Thymus (tissue), 11 donors: Measurements from ENCODE around the gene KYAT1. TPM values are rescaled to one million over a fixed set of nuclear protein-coding genes. Genes with fewer than 3 reads are reported as not detected.

Source experiments
- DNase-seq, 9 donors: peaks; one replicate each; pipeline ENCODE4 v3.0.0-alpha.2; 2013; ENCODE audit warnings: low spot score in 9 of 9, low read depth in 6 of 9, missing footprints in 1 of 9
- H3K27ac ChIP-seq, 2 donors: one replicate each; pipeline ENCODE4 v1.5.1; 2013; ENCODE audit warnings: control low read depth in 1 of 2, low read depth in 1 of 2, low read length in 1 of 2, mild to moderate bottlenecking in 1 of 2, moderate library complexity in 1 of 2
- H3K27me3 ChIP-seq, 2 donors: one replicate each; pipeline ENCODE4 v1.5.1; 2013; ENCODE audit warnings: low read length in 1 of 2; ENCODE audit not compliant: control insufficient read depth in 2 of 2, insufficient read depth in 1 of 2
- H3K36me3 ChIP-seq, 2 donors: one replicate each; pipeline ENCODE4 v1.5.1; 2013; ENCODE audit warnings: low read length in 1 of 2, mild to moderate bottlenecking in 1 of 2, moderate library complexity in 1 of 2; ENCODE audit not compliant: control insufficient read depth in 2 of 2, insufficient read depth in 2 of 2
- H3K4me1 ChIP-seq, 2 donors: one replicate each; pipeline ENCODE4 v1.5.1; 2013; ENCODE audit warnings: low read length in 2 of 2; ENCODE audit not compliant: control insufficient read depth in 2 of 2, insufficient read depth in 2 of 2
- H3K4me3 ChIP-seq, 2 donors: one replicate each; pipeline ENCODE4 v1.5.1; 2013; ENCODE audit warnings: low read length in 2 of 2, control low read depth in 1 of 2, mild to moderate bottlenecking in 1 of 2
- H3K9me3 ChIP-seq, 2 donors: one replicate each; pipeline ENCODE4 v1.5.1; 2013; ENCODE audit warnings: low read length in 1 of 2, mild to moderate bottlenecking in 1 of 2; ENCODE audit not compliant: control insufficient read depth in 2 of 2, insufficient read depth in 1 of 2
- WGBS: extraction: QIAGEN DNeasy Blood & Tissue Kit; methylation state at CpG from one replicate; pipeline ENCODE4 v1.1.7; 2013; 5-methylcytosine and 5-hydroxymethylcytosine counted together
- polyA plus RNA-seq: library from polyadenylated mRNA; stranded (reverse); fragments of 200-250 nt; gene quantifications from one replicate; pipeline ENCODE4 v1.2.3, GENCODE V29; 2013
- total RNA-seq: library from RNA; stranded (reverse); fragments of 120-200 nt; gene quantifications from one replicate; pipeline ENCODE4 v1.2.4, GENCODE V29; 2013
- donor health status: healthy.

Gene KYAT1
- total and polyA plus RNA-seq, 2 donors: 9.9 to 16.1 TPM

DNA sequence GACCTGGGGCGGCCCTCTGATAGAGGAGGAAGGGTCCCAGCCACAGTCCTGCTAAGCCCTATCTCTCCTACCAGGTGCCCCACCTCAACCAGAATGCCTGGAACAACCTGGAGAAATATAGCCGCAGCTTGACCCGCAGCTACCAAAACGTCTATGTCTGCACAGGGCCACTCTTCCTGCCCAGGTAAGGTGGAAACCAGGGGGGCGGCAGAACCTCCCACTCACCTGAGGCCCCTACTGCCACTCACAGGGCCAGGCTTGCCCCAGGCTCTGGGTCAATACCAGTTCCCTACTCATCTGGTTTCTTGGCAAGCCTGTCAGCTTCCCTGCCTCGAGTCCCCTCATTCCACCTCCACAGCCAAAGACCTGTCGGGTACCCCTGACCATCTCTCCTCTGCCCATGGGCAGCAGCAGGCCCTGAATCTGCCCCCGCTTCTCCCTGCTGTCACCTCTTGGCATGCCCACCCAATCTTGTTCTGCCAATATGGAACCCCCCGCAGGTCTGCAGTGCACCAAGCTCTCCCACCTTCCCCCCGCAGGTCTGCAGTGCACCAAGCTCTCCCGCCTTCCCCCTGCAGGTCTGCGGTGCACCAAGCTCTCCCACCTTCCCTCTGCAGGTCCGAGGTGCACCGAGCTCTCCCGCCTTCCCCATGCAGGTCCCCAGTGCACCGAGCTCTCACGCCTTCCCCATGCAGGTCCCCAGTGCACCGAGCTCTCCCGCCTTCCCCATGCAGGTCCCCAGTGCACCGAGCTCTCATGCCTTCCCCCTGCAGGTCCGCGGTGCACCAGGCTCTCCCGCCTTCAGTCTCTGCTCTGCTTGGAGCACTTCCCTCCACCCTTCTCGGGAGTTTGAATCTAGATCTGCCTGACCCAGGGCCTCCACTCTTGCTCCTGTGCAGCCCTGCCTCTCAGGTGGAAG lies 60.8 kb downstream of the KYAT1 start:
- DNase-seq: no peak
- Histone ChIP-seq H3K9me3 (peaks cover 0 to 6% of the 10 kb centered on the region in 2 donors), H3K4me3 (no peak overlapping the region), H3K27ac (no peak overlapping the region), H3K36me3 (peaks cover 43 to 46% of the 10 kb centered on the region in 2 donors), H3K4me1 (peaks cover 0 to 11% of the 10 kb centered on the region in 2 donors), H3K27me3 (peaks cover 0 to 2% of the 10 kb centered on the region in 2 donors)
- WGBS: 96% methylated on average over 24 of the region's 24 CpGs

DNA sequence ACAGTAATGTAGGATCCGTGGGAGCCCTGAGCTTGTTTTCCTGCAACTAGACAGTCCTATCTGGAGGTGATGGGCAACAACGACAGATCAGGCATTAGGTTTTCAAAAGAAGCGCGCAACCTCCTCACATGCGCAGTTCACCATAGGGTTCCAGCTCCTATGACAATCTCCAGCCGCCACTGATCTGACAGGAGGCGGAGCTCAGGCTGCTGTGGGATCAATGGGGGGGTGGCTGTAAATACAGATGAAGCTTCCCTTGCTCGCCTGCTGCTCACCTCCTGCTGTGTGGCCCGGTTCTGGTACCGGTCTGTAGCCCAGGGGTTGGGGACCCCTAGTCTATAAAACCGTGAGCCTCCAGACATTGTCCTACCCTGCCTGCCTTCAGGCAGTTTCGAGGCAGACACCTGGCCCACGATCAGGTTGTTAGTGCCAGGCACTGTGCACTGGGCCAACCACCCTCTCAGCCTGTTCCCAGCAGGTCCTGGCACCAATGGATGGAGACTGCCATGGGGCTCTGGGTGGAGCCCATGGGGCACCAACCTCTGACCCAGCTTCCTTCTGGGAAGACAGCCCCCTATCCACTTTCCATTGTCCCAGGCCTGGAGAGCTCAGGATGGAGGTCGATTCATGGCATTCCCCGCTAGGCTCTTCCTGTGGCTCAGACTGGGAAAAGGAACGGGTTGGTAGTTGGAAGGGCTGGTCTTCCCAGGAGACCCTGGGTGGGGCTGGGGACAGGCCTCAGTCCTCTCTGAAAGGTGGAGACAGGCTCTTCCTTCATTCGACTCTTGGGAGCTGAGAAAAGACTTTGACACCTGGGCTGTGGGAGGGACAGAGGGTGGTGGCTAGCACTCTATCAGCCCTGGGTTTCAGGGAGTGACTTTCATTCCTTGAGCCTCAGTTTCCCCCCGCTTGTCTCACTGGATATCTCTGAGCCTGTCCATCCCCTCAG lies 61.8 kb downstream of the KYAT1 start:
- Histone ChIP-seq H3K36me3 (peaks cover 34 to 41% of the 10 kb centered on the region in 2 donors), H3K9me3 (peaks cover 0 to 6% of the 10 kb centered on the region in 2 donors), H3K27me3 (peaks cover 0 to 2% of the 10 kb centered on the region in 2 donors), H3K4me3 (no peak overlapping the region), H3K27ac (no peak overlapping the region), H3K4me1 (peaks cover 0 to 11% of the 10 kb centered on the region in 2 donors)
- DNase-seq: no peak
- WGBS: 96% methylated on average over 18 of the region's 18 CpGs

DNA sequence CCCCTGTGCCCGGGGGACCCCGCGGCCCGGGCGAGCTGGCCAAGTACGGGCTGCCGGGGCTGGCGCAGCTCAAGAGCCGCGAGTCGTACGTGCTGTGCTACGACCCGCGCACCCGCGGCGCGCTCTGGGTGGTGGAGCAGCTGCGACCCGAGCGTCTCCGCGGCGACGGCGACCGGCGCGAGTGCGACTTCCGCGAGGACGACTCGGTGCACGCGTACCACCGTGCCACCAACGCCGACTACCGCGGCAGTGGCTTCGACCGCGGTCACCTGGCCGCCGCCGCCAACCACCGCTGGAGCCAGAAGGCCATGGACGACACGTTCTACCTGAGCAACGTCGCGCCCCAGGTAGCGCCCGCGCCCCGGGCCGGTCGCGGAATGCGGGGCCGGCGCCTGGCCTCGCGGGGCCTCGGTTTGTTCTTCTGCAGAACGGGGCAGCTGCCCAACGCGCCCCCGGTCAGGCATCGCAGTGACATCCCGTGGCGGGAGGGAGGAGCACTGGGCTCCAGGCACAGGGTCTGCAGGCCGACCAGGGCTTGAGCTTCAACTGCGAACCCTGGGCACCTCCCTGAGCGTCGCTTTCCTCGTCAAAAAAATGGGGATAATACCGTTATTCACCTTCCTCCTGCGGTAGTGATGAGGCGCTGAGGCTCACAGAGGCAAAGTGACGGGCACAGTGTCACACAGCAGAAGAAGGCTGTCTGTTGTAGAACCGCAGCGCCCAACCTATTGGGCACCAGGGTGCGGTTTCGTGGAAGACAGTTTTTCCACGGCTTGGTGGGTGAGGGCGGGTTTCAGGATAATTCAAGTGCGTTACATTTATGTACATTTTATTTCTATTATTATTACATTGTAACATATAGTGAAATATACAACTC lies 62.7 kb downstream of the KYAT1 start:
- peak in 4 of 9 donors; percentile 12 to 59 (median 52) for DNase-seq
- H3K9me3 ChIP-seq: peaks cover 0 to 6% of the 10 kb centered on the region in 2 donors
- H3K4me1 ChIP-seq: peaks cover 0 to 11% of the 10 kb centered on the region in 2 donors
- H3K27me3 ChIP-seq: peaks cover 0 to 2% of the 10 kb centered on the region in 2 donors
- peak overlapping the region in 1 of 2 donors; percentile 83 for H3K27ac ChIP-seq
- H3K4me3 ChIP-seq: peak overlapping the region; percentile 65 to 68
- H3K36me3 ChIP-seq: peaks cover 25 to 32% of the 10 kb centered on the region in 2 donors
- 13% methylated on average over 90 of the region's 90 CpGs for WGBS

DNA sequence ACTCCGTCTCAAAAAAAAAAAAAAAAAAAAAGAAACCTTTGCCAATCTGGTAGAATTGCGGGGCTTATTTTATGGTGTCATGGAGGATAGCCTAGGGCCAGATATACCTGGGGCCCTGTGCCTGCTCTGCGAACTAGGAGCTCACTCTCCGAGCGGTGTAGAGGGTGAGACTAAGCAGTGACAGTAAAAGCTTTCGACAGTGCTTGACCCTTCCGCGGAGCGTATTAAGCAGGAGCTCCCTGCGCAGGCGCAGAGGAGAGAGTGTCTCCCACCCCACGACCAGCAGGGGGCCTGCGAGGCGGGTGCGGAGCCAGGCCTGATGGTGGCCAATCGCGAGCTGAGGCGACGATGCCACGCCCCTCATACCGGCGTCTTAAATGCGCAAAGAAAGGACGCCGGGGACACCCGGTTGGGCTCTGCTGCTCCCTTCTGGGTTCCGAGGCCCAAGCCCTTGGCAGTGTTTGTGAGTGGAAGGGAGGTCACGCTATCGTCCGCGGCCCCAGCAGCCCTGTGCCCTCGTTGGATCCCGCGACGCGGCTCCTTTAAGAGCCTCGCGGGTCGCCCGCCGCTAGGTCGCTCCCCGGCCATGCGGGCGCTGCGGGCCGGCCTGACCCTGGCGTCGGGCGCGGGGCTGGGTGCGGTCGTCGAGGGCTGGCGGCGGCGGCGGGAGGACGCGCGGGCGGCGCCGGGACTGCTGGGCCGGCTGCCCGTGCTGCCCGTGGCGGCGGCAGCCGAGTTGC lies 63.5 kb downstream of the KYAT1 start, which contains the start of gene ENDOG:
Gene ENDOG, plus strand, starts transcription at position 402 of the 740 bp plus-strand sequence. Its CDS starts 185 bp downstream, at position 587.
- Histone ChIP-seq H3K9me3 (peaks cover 0 to 6% of the 10 kb centered on the region in 2 donors), H3K4me3 (peak within 1 kb of the TSS; percentile 65 to 68), H3K27ac (peak within 1 kb of the TSS; percentile 37 to 83), H3K36me3 (peaks cover 19 to 23% of the 10 kb centered on the region in 2 donors), H3K4me1 (peaks cover 0 to 11% of the 10 kb centered on the region in 2 donors), H3K27me3 (peaks cover 0 to 2% of the 10 kb centered on the region in 2 donors)
- DNase-seq: peak; percentile 86 to 97 (median 95)
- WGBS: under 1% methylated on average over 70 of the region's 70 CpGs

DNA sequence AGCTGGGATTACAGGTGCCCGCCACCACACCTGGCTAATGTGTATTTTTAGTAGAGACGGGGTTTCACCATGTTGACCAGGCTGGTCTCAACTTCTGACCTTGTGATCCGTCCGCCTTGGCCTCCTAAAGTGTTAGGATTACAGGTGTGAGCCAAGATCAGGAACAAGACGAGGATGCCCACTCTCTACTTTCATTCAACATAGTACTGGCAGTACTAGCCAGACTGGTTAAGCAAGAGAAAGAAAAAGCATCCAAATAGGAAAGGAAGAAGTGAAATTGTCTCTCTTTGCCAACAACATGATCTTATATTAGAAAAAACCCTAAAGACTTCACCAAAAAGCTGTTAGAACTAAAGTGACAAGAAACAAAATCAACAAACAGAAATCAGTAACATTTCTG lies 70.9 kb downstream of the KYAT1 start:
- WGBS: over 99% methylated on average over 5 of the region's 5 CpGs
- H3K36me3 ChIP-seq: peaks cover 28 to 29% of the 10 kb centered on the region in 2 donors
- DNase-seq: no peak
- H3K27ac ChIP-seq: no peak overlapping the region
- H3K9me3 ChIP-seq: no peaks in the 10 kb centered on the region
- no peaks in the 10 kb centered on the region for H3K4me1 ChIP-seq
- no peaks in the 10 kb centered on the region for H3K27me3 ChIP-seq
- H3K4me3 ChIP-seq: no peak overlapping the region

DNA sequence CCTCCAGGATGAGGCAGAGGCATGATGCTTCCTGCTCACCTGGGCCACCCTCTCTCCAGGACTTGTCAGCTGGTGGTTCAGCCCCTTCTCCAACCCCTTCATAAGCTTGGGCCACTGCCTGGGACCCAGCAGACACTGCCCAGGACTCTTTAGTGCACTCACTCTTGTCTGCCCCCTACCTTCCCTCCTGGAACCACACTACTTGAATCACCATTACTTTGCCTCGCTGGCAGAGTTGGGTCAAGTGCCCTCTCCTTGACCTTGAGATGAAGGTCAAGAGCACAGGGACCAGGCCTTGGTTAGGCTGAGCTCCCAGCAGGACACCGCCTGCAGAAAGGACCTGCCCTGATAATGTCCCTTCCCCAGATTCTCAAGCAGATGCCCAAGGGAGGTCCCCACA lies 71.9 kb downstream of the KYAT1 start:
- Histone ChIP-seq H3K9me3 (no peaks in the 10 kb centered on the region), H3K27me3 (no peaks in the 10 kb centered on the region), H3K4me3 (no peak overlapping the region), H3K27ac (no peak overlapping the region), H3K36me3 (peaks cover 36 to 39% of the 10 kb centered on the region in 2 donors), H3K4me1 (no peaks in the 10 kb centered on the region)
- DNase-seq: no peak
- 93% methylated on average over 2 of the region's 2 CpGs for WGBS

DNA sequence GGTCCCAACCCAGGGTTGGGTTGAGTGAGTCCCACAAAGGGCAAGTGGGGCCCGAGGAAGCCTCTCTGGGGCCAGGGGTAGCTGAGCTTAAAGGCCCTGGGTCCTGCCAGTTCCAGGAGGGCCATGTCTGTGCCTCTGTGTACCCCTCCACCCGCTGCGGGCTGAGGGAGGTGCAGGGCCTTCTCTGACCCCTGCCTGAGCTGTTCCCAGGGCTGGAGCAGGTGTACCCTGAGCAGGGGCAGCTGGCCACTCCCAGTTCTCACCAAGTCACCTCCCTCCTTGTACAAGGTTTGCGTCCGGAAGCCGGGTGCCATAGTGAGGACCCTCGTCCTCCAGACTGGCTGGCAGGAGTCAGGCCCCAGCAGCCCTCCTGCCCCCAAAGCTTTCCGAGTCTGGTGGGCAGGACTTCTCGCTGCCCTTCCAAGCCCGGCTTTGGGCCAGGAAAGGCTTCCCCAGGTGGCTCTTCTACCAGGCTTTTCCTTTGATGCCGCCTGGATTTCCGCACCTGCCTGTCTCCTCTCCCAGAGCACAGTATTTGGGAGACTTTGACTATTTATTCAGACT lies 72.6 kb downstream of the KYAT1 start:
- DNase-seq: no peak
- WGBS: 99% methylated on average over 12 of the region's 12 CpGs
- Histone ChIP-seq H3K4me1 (no peaks in the 10 kb centered on the region), H3K27me3 (no peaks in the 10 kb centered on the region), H3K27ac (no peak overlapping the region), H3K36me3 (peaks cover 39 to 43% of the 10 kb centered on the region in 2 donors), H3K9me3 (no peaks in the 10 kb centered on the region), H3K4me3 (no peak overlapping the region)
